ENCODE measurements around the gene JARID2.
"Not testable (repeated sequence)": the region's sequence is repeated elsewhere in the genome, so short reads cannot be mapped to it uniquely, and the experiment has no call there.

Gene JARID2

GRCh38 chr6:15316754-15317153, 70.9 kb downstream of the JARID2 start:
- no peak for DNase-seq

DNA sequence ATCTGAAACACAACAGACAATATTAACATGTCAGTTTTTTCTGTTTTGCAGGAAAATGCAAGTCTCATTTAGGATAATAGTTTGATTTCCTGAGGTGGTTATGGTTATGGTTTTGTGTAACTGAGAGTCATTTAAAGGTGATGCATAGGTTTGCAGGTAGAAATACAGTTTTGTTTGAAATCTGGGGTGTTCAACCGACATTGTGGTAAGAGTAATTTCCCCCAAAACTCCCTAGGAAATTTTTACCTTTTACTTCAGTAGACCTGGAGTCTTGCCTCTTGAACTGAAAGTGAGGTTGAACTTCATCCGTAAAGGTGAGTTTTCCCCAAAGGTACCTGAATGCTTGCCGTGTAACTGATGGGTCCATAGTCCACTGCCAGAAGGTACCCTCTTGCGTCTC, 71.4 kb downstream of the JARID2 start:
- no peak for DNase-seq

GRCh38 chr6:15317934-15318902, 72.3 kb downstream of the JARID2 start:
- no peak for DNase-seq

DNA sequence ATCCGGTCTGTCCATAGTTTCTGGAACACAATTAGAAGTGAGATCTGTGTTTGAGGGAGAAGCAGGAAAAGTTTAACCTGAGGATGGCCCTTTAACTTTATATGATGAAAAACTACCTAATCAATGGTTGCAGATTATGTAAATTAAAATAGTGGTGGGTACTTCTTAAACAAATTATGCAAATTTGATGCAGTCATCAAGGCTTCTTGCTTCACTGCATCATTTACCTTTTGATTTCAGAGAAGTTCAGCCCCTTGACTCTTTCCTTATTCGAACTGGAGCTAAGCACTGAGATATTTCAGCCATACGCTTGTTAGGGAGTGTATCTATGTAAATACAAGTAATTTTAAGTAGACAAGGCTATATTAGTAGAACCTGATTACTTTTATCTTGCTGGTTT, 73.8 kb downstream of the JARID2 start:
- no peak for DNase-seq

GRCh38 chr6:15320693-15321092, 74.8 kb downstream of the JARID2 start:
- DNase-seq, result no peak

DNA sequence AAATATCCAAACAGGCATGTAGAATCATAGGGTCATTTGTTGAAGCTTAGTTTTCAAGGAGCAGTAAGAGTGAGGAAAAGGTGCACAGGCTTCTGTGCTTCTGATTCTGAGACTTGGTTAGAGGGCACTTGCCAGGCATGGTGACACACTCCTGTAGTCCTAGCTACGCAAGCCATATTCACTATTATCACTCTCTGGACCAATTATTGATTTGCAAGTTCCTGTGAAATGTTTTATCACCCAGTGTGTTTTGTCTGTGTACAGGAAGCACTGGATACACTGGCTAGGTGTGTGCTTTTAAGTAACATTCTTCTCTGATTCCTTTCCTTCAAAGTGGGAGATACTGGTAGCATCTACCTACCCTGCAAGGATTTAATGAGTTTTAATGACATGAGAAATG, 76.3 kb downstream of the JARID2 start:
- no peak for DNase-seq

DNA sequence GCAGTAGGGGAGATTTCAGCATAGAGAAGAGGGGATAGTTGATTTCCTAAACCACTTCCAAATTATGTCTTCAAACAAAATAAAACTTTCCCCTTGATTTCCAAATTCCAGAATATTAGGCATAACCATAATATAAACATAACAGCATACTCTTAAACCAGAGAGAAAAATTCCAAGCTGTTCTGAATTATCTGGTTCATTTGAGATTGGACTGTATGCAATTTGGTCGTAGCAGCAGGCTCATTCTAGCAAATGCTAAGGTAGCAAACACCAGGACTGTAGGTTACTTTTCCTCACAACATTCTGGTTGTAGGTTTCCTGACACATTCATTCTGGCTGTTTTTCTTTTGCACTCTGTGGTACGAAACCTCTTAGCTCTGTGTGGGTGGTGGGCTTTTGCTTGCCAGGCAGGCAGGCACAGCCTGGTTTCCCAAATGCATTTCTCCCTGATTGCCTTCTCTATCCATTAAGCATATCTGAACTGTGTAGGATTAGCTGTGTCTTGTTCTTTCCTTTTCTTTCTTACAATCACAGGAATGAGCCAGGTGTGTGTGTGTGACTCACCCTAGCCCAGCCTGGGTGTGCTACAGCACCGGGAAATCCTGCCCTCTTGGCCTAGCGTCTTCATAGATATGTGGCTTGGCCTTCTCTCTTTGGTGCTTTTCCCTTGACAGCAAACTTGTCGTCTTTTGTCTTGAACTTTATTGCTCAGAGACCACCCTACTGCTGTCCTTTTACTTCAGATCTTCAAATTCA, 77.1 kb downstream of the JARID2 start:
- DNase-seq, result no peak

DNA sequence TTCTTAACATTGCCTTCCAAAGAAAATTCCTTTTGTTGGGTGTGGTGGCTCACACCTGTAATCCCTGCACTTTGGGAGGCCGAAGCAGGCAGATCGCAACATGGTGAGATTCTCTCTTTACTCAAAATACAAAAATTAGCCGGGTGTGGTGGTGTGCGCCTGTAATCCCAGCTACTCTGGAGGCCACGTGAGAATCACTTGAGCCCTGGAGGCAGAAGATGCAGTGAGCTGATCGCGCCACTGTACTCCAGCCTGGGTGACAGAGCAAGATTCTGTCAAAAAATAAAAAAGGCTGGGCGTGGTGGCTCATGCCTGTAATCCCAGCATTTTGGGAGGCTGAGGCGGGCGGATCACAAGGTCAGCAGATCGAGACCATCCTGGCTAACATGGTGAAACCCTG, 77.7 kb downstream of the JARID2 start:
- not testable (repeated sequence) for DNase-seq

- DNase-seq, result no peak
Observed at GRCh38 chr6:15324427-15324985, 78.6 kb downstream of the JARID2 start.

DNA sequence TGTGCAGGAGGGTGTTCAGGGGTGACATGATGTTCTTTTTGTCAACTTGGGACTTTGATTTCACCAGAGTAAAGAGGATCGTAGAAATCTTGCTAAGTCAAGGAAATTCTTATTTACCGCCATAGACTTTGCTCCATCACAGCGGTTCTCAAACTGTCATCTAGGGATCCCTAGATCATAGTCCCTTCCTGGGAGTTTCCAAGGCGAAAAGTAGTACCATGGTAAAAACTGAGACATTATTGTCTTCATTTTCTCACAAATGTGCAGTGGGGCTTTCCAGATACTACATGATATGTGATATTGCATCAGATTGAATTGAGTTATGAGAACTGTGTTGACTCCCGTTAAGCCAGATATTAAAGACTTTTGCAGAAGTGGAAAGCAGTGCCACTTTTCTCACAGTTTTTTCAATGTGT, 79.7 kb downstream of the JARID2 start:
- no peak for DNase-seq

GRCh38 chr6:15326067-15326614, 80.3 kb downstream of the JARID2 start:
- no peak for DNase-seq

- DNase-seq, result peak; percentile 43
Observed at GRCh38 chr6:15327271-15327670, 81.4 kb downstream of the JARID2 start.

DNA sequence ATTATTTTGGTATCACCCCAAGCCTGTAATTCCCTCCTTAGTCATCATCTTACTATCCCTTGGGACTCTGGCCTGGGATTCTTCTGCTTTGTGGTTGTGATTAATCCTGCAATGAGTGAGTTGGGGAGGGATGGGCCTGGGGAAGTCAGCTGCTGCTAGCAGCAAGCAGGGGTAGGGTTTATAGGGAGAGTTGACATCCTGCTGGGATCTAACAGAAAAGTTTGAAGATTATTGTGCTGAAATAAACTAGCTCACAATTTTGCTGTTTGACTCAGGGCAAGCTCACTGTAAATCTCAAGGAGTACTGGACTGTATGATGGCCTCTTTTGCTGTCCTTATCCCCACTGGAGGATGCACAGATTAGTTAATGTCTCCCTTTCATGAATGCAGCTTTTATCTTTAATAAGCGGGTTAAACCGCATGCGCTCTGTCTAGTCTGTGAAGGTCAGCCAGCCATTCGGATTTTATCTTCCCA, 83.4 kb downstream of the JARID2 start:
- no peak for DNase-seq

GRCh38 chr6:15330174-15330944, 84.5 kb downstream of the JARID2 start:
- no peak for DNase-seq

- DNase-seq, result no peak
Observed at GRCh38 chr6:15331143-15331542, 85.3 kb downstream of the JARID2 start.

GRCh38 chr6:15331629-15332251, 85.9 kb downstream of the JARID2 start:
- no peak for DNase-seq

GRCh38 chr6:15332446-15332845, 86.6 kb downstream of the JARID2 start:
- no peak for DNase-seq

DNA sequence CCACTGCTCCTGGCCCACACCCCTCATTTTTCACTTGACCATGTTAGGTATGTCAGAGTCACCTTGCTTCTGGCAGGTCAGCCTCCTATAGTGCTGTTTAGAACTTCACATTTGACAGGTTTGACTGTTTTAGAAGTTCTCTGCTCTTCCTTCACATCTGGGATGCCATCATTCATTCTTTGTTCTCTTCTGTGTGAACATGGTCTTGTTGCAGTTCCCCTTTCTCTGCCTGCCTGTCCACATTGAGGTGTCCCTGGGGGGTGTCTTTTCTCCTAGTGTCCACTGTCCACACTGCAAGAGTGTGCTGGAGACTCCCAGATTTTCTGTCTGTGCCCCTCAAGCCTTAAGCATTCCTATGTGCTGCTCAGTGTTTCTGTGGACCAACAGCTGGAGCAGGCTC, 89.5 kb downstream of the JARID2 start:
- no peak for DNase-seq

DNA sequence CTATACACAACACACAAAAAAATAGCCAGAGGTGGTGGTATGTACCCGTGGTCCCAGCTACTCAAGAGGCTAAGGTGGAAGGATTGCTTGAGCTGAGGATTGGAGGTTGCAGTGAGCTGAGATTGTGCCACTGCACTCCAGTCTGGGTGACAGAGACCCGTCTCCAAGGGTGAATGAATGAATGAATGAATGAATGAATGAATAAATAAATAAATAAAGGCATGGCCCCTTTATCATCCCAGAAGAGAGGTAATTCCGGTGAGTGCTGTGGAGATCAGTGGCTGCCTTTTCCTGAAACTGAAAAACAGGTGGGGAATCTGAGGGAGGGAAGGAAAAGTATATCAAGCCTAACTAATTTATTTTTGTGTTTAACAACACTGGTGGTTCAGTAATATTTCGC, 90.0 kb downstream of the JARID2 start:
- no peak for DNase-seq

GRCh38 chr6:15336900-15337560, 91.2 kb downstream of the JARID2 start:
- no peak for DNase-seq

DNA sequence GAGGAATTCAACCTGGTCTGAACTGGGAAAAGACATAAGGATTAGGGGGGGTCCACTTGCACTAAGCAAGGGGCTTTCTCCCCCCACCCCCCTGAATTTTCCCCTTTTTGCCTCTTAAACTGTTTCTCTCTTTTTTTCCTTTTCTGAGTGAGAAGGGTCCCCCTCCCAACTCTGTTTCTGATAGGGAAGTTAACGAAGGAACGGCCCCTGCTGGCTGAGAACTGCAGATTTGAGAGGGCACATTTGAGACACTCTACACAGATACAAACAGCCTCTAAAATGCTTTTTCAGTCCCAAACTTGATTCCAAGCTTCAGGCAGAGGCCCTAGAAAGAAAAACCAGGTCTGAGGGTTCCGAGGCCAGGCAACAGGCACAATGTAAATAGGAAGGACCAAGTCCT, 91.7 kb downstream of the JARID2 start:
- no peak for DNase-seq
